ENCODE measurements around the gene BARX2. TPM values are rescaled to one million over a fixed set of nuclear protein-coding genes. Genes with fewer than 3 reads are reported as not detected.
"Not testable (repeated sequence)": the region's sequence is repeated elsewhere in the genome, so short reads cannot be mapped to it uniquely, and the experiment has no call there.

Gene BARX2
- not detected for total RNA-seq
- not detected for total RNA-seq (2013)

GRCh38 chr11:129375751-129376657 lies at the start of gene BARX2:
Gene BARX2 (plus strand): TSS chr11:129375848. CDS start chr11:129376036, 188 bp downstream.
- H3K27me3 Mint-ChIP-seq (ENCODE audit: low read depth in 2 of 2): peaks cover 65 to 82% of the 10 kb centered on the region in 2 donors
- H3K4me1 Mint-ChIP-seq: peaks cover 0 to 5% of the 10 kb centered on the region in 2 donors
- Histone ChIP-seq H3K4me1 (ENCODE audit: control insufficient read depth, insufficient read depth, low read length) (peaks cover 4% of the 10 kb centered on the region), H3K4me3 (ENCODE audit: low read length) (no peak within 1 kb of the TSS), H3K36me3 (ENCODE audit: control insufficient read depth, insufficient read depth, low read length) (no peaks in the 10 kb centered on the region), H3K27ac (ENCODE audit: low read length) (no peak within 1 kb of the TSS), H3K9me3 (ENCODE audit: control insufficient read depth, insufficient read depth, low read length) (no peaks in the 10 kb centered on the region), H3K27me3 (ENCODE audit: control insufficient read depth, insufficient read depth, low read length) (peaks cover 19% of the 10 kb centered on the region)
- TF ChIP-seq CTCF (IDR thresholded peaks at IDR 0.05): no peak
- peak in 1 of 2 donors; percentile 6 for DNase-seq
- intact Hi-C loops (cut with micrococcal nuclease): no loop called here
- whole genome bisulfite sequencing (ENCODE audit: insufficient coverage): 2% methylated on average over 81 of the region's 81 CpGs
- H3K4me3 Mint-ChIP-seq: no peak within 1 kb of the TSS
- no peaks in the 10 kb centered on the region for H3K9me3 Mint-ChIP-seq
- H3K27ac Mint-ChIP-seq: no peak within 1 kb of the TSS
- H3K36me3 Mint-ChIP-seq: no peaks in the 10 kb centered on the region
- no peak for ATAC-seq

GRCh38 chr11:129326921-129327320 lies 48.7 kb upstream of the BARX2 start:
- H3K4me1 Mint-ChIP-seq: peaks cover 0 to 2% of the 10 kb centered on the region in 2 donors
- peaks cover 9 to 12% of the 10 kb centered on the region in 2 donors for H3K27me3 Mint-ChIP-seq (ENCODE audit: low read depth in 2 of 2)
- H3K27ac Mint-ChIP-seq: no peak overlapping the region
- H3K9me3 ChIP-seq (ENCODE audit: control insufficient read depth, insufficient read depth, low read length): no peaks in the 10 kb centered on the region
- no peak overlapping the region for H3K27ac ChIP-seq (ENCODE audit: low read length)
- no peaks in the 10 kb centered on the region for H3K27me3 ChIP-seq (ENCODE audit: control insufficient read depth, insufficient read depth, low read length)
- no peak for DNase-seq
- no peak overlapping the region for H3K4me3 Mint-ChIP-seq
- 100% methylated on average over 1 of the region's 2 CpGs for WGBS (ENCODE audit: insufficient coverage)
- no peak overlapping the region for H3K4me3 ChIP-seq (ENCODE audit: low read length)
- ATAC-seq: no peak
- no peak for TF ChIP-seq CTCF (IDR thresholded peaks at IDR 0.05)
- H3K36me3 ChIP-seq (ENCODE audit: control insufficient read depth, insufficient read depth, low read length): no peaks in the 10 kb centered on the region
- H3K36me3 Mint-ChIP-seq: no peaks in the 10 kb centered on the region
- intact Hi-C loops (cut with micrococcal nuclease): no loop called here
- no peaks in the 10 kb centered on the region for H3K9me3 Mint-ChIP-seq
- H3K4me1 ChIP-seq (ENCODE audit: control insufficient read depth, insufficient read depth, low read length): no peaks in the 10 kb centered on the region

- H3K36me3 ChIP-seq (ENCODE audit: control insufficient read depth, insufficient read depth, low read length); H3K9me3 ChIP-seq (ENCODE audit: control insufficient read depth, insufficient read depth, low read length); H3K27me3 ChIP-seq (ENCODE audit: control insufficient read depth, insufficient read depth, low read length); DNase-seq; ATAC-seq; H3K4me1 Mint-ChIP-seq; intact Hi-C loops (cut with micrococcal nuclease); H3K27ac ChIP-seq (ENCODE audit: low read length); H3K4me3 Mint-ChIP-seq; H3K27ac Mint-ChIP-seq; H3K36me3 Mint-ChIP-seq; H3K9me3 Mint-ChIP-seq; H3K4me1 ChIP-seq (ENCODE audit: control insufficient read depth, insufficient read depth, low read length); H3K4me3 ChIP-seq (ENCODE audit: low read length); H3K27me3 Mint-ChIP-seq (ENCODE audit: low read depth in 2 of 2): not testable (repeated sequence)
- WGBS (ENCODE audit: insufficient coverage): 52% methylated on average over 4 of the region's 4 CpGs
These were observed 47.9 kb upstream of the BARX2 start for GRCh38 chr11:129327708-129328107.

- intact Hi-C loops (cut with micrococcal nuclease): no loop called here
- TF ChIP-seq CTCF (IDR thresholded peaks at IDR 0.05): no peak
- no peak overlapping the region for H3K4me3 ChIP-seq (ENCODE audit: low read length)
- H3K36me3 Mint-ChIP-seq: no peaks in the 10 kb centered on the region
- H3K4me3 Mint-ChIP-seq: no peak overlapping the region
- H3K4me1 Mint-ChIP-seq: peaks cover 0 to 4% of the 10 kb centered on the region in 2 donors
- peaks cover 0 to 2% of the 10 kb centered on the region in 2 donors for H3K27me3 Mint-ChIP-seq (ENCODE audit: low read depth in 2 of 2)
- DNase-seq: no peak
- no peak overlapping the region for H3K27ac ChIP-seq (ENCODE audit: low read length)
- no peak overlapping the region for H3K27ac Mint-ChIP-seq
- no peaks in the 10 kb centered on the region for H3K4me1 ChIP-seq (ENCODE audit: control insufficient read depth, insufficient read depth, low read length)
- no peaks in the 10 kb centered on the region for H3K27me3 ChIP-seq (ENCODE audit: control insufficient read depth, insufficient read depth, low read length)
- no peaks in the 10 kb centered on the region for H3K9me3 Mint-ChIP-seq
- H3K9me3 ChIP-seq (ENCODE audit: control insufficient read depth, insufficient read depth, low read length): no peaks in the 10 kb centered on the region
- no peaks in the 10 kb centered on the region for H3K36me3 ChIP-seq (ENCODE audit: control insufficient read depth, insufficient read depth, low read length)
- ATAC-seq: no peak
These were observed 46.9 kb upstream of the BARX2 start for GRCh38 chr11:129328756-129329155.

All from natural killer cell (primary cell).